Measurements from ENCODE around the gene TASP1.

Gene TASP1, protein sequence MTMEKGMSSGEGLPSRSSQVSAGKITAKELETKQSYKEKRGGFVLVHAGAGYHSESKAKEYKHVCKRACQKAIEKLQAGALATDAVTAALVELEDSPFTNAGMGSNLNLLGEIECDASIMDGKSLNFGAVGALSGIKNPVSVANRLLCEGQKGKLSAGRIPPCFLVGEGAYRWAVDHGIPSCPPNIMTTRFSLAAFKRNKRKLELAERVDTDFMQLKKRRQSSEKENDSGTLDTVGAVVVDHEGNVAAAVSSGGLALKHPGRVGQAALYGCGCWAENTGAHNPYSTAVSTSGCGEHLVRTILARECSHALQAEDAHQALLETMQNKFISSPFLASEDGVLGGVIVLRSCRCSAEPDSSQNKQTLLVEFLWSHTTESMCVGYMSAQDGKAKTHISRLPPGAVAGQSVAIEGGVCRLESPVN

DNA sequence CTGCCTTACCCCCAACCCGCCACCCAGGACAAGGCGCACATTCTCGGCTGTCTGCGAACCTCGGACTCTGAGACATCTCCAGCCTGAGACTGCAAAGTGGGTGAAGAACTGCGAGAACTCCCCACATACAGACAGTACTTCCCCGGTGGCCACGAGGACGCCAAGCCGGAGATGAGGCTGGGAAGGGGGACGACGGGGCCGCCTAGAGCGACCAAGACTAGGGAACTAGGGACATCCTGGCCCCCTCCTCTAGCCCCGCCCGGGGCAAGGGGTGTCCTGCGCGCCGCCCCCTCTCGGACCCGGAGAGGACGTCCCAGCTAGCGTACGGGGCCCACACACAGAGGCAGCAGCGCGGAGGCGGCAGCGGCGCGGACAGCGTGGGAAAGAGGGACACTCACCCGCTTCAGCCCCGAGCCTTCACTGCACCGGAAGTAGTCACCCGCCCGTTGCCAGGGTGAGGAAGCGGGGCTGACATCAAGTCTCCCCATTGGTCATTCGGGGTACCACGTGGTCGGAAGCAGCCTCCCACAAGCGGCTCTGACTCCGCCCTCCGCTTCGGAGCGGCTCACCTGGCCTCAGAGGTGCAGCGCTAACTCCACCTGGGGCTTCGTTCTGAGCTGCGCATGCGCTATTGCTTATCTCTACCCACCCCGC lies at the start of gene TASP1:
Gene TASP1, minus strand, starts transcription at position 437 of the 654 bp plus-strand sequence. CDS start 8,854 bp downstream, outside the sequence.
- peak; percentile 100 for DNase-seq

DNA sequence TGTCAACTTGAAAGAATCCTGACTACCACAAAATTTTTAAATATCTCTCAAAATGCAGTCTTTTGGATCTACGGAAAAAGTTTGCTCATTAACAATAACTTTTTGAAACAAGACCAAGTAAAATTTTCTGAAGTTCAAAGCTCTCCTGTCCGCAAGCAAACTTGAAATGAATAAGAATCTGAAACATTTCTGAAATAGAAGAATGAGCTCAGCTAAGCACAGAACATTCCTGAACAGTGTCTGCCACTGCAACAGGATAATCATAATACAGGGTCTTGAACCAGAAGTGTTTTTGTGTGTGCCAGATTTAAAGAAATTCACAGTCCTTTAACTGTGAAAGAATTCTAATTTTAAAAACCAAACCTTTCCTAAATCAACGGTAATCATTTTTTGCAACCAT lies 49.1 kb upstream of the TASP1 start:
- no peak for DNase-seq

DNA sequence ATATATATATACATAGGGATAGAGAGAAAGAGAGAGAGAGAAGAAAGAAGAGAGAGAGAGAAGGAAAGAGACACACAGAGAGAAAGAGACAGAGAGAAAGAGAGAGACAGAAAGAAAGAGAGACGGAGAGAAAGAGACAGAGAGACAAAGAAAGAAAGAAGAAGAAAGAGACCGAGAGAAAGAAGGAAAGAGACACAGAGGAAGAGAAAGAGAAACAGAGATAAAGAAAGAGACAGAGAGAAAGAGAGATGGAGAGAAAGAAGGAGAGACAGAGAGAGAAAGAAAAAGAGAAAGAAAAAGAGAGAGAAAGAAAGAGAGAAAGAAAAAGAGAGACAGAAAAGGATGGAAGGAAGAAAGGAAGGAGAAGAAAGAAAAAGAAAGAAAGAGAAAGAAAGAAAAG lies 46.9 kb upstream of the TASP1 start:
- no peak for DNase-seq

DNA sequence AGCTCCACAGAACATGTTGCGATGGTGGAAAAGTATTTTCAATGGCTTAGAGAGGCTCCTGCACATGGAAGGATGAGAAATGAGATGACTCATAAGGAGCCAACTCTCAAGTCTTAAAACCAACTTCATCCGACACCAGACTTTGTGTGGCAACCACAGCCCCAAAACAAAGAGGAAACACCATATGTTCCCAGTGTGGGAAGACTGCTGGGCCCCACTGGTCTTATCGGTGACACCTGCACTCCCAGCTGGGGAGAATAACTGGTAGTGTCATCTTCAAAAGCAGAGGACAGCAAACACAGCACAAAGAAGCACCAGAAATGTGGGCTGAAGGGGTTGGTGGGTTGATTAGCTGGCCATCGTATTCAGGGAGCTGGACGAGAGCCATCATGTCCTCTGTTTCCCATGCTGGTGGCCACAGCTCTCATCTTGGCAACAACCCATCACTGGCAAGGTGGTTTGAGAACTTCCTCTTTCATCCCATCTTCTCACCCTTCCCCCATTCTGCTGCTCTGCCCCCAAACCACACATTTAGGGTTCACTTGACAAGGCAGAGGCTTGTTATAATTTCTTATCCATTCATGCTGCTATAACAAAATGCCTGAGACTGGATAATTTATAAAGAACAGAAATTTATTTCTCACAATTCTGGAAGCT lies 46.0 kb upstream of the TASP1 start:
- DNase-seq, result no peak

DNA sequence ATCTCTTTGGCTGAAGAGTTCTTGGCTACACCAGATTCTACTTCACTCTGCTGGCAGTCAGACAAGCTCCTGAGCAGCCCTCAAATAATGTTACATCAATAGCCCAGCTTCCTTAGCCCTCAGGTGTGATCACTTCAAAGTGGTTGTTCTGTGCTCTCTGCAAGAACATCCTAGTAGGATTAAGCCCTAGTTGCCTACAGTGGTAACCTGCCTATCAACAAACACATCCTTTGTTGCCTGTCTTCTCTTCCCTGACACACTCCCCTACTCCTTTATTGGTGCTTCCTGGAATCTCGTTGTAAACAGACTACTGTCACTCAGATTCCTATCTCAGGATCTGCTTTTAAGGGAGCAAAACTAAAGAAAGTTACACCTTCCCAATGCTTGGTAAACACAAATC lies 45.1 kb upstream of the TASP1 start:
- DNase-seq, result peak; percentile 22

DNA sequence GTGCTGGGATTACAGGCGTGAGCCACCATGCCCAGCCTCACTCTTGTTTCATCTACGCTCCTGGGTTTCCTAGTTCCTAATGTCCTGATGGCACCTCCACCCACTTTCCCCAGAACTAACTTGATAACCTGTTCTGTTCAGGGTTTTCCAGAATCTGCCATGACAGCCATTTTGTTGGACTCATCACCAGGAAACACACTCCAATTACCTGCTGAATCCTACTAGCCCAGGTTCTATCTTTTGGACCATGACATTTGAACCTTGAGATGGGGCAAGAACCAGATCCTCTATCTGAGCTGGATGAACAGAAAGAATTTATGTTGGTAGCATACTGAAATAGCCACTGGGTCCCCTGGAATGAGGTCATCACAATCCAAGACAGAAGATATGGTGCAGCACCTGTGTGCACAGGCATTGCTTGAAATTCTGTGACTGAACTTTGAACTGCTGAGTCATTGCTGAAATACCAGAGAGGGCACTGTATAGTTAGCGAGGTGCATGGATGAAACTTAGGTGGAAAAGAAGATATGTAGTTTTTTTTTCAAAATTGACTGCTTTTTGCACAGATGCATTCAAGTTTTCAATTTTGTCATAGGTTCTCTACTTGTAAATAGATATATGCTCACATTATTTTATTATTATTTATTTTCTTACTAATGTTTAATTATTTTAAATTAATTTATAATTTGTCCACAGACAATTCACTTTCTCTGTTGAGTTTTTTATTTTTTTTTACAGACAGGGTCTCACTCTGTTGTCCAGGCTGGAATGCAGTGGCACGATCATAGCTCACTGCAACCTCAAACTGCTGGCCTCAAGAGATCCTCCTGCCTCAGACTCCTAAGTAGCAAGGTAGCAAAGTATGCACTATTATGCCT lies 42.8 kb upstream of the TASP1 start:
- peak; percentile 15 for DNase-seq

DNA sequence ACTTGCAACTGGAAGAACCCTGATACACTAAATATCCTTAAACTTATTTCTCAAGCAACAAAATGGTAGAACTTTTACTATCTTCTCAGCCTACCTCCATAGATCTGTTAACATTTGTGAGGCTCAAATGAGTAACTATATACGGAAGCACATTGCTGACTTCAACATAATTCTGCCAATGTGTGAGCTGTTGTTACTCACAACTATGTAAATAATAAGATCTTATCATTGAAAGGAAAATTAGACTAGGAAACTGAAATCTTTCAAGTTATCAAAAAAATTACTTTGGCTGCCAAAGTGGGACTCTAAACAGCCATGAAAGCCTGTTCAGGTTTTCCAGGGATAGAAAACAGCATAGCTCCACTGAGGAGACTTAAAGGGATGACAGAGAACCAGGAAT lies 40.2 kb upstream of the TASP1 start:
- DNase-seq, result no peak

DNA sequence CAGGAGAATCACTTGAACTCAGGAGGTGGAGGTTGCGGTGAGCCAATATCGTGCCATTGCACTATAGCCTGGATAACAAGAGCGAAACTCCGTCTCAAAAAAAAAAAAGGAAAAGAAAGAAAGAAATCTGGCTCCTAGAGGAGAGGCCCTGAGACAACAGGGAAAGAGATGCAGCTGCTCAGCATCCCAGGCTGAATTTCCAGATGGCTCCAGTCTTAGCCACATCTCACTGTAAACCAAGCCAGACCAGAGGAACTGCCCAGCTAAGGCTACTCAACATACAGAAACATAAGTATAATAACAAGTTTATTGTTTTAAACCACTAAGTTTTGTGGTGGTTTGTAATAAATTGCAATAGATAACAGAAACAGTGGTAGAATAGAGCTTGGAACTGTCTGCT lies 38.5 kb upstream of the TASP1 start:
- no peak for DNase-seq

DNA sequence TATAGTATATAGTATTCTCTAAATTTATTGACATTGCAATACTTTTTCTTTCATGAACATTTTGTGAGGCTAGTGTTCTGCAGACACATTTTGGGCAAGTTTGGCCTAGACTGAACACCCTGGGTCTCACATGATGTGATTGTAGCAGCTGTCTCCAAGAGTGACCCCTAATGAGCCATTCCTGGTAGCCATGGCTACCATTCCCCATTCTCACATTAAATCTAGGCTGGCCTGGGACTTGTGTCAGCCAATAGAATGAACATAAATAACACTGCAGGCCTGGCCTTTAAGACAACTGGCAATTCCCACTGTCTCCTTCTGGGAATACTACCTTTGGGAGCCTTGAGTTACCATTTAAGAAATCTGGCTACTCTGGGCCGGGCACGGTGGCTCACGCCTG lies 38.0 kb upstream of the TASP1 start:
- peak; percentile 9 for DNase-seq

DNA sequence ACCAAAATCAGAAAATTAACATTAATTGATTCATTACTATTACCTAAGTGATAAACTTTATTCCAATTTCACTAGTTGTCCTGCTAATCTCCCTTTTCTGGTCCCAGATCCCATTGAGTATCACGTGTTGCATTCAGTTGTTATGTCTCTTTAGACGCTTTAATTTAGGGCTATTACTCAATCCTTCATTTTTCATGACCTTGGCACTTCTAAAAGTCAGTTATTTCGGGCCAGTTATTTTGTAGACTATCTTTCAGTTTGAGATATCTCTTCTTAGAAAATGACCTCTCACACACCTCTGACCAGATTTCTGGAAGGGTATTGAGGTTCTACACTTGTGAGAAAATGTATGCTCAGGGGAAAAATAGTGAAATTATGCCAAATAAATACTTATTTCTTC lies 34.0 kb upstream of the TASP1 start:
- no peak for DNase-seq

DNA sequence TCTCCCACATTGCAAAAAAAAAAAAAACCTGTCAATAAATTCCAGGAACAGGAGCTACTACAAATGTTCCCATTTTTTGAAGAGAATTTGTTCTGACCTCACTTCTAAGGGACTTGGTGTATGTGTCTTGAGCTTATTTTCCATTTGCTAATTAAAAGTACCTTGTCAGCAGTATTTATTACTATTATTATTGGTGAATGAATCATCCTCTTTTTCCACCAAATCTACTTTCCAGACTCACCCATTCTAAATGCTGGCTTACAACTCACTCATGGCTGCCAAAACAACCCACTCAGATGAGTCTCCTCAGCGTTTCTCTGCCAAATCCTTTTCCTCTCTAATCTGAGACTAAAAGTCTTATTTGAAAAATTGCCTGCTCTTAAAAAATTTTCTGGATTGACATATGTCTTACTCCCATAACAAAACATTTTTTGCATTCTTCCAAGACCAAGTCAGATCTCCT lies 33.2 kb upstream of the TASP1 start:
- no peak for DNase-seq

DNA sequence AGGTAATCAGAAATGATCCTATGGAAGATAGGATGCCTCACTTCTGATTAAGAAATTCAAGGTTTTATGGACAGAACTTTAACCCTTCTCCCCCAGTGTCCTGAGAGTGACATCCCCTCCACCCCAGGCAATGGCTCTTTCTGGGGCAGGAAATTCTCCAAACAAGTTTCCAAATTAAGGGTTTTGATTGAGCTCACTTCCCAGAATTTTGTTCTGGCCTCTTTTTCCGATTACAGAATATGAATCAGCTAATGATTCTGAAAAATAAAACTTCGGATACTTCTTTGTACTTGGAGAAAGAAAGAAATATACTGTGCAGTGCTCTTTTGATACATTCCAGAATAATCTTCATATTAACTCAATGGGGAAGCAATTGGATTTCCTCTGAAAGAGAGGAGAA lies 32.8 kb upstream of the TASP1 start:
- DNase-seq, result no peak

DNA sequence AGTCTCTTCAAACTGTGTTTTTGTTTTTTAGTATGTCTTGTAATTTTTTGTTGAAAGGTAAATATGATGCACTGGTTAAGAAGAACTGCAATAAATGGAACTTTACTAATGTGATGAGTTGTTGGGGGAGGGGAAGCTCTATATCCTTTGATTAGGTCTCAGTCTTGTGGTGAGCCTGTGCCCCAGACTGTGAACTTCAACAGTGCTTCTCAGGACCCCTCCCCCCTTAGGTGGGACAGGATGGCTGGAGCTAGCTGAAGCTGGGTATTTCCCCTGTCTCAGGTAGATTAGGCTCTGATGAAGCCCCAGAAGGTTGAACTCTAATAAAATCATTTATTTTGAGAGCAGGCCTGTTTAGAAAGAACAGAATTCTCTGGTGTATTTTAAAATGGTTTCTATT lies 31.4 kb upstream of the TASP1 start:
- no peak for DNase-seq

DNA sequence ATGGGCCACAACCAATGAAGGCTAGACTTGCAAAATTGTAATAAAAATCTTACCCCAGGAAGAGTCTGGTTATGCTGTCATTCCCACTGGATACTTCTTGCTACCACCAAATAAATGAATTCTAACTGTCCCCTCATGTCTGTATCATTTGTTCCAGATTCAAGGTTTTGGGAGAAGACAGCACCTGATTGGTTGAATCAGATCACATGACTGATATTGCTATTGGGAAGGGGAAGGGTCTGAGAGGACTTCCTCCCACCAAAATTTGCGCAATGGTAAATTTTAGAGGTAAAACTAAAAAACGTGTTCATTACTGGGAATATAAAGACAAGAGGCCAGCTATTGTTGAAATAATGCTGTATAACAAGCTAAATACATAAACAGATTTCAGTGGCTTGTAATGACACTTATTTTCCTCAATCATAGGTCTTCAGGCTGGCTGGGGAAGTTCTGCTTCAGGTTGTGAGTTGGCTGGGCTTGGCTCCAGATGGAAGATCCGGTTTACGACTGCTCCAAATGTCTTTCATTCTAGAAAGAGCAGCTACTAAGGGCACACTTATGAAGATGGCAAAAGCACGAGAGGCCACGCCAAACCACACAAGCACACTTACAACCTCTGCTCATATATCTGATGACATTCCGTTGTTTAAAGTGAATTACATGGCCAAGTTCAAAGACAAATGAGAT lies 27.1 kb upstream of the TASP1 start:
- DNase-seq, result no peak

DNA sequence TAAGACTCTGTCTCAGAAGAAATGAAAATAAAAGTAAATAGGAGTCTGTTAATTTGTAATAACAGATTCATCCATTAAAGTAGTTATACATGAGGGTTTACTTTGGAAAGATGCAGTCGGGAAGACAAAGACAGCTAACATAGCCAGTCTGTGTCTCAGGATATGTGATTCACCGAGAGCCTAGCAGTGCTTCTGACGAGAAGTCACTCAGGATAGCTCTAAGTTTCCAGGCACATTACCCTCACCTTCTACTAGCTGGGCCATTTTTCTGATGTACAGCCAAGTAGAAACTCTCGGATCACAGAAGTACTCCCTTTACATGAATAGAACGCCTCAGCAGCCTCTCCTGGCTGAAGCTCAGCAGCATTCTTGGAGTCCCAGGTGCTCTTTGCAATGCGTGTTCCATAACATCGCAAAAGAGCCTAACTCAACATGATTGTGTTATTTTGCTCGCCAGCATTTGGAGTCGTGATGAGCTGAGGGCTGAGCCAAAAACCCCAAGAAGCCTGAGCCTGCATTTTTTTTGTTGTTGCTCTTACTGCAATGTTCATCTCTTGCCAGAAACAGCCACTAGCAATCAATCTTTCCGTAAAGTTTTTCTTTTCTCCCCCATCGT lies 22.4 kb upstream of the TASP1 start:
- DNase-seq, result no peak

DNA sequence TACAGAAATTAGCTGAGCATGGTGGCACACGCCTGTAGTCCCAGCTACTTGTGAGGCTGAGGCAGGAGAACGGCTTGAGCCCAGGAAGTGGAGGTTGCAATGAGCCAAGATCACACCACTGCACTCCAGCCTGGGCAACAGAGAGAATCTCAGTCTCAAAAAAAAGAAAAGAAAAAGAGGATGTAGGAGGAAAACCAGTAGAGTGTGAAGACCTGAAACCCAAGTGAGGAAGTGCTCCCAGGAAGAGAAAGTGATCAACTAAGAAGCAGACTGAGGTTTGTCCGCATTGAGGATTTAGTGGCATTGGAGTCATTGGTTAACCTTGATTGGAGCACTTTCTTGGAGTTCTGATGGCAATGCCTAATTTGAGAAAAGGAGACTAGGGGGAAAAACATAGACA lies 20.6 kb upstream of the TASP1 start:
- no peak for DNase-seq

DNA sequence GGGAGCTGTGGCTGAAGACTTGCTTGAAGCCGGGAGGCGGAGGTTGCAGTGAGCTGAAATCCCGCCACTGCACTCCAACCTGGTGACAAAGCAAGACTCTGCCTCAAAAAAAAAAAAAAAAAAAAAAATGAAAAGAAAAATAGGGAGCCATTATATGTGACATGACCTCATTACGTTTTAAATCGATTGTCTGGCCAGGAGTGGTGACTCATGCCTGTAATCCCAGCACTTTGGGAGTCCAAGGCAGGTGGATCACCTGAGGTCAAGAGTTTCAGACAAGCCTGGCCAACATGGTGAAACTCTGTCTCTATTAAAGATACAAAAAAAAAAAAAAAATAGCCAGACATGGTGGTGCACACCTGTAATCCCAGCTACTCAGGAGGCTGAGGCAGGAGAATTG lies 19.3 kb upstream of the TASP1 start:
- DNase-seq, result peak; percentile 19

DNA sequence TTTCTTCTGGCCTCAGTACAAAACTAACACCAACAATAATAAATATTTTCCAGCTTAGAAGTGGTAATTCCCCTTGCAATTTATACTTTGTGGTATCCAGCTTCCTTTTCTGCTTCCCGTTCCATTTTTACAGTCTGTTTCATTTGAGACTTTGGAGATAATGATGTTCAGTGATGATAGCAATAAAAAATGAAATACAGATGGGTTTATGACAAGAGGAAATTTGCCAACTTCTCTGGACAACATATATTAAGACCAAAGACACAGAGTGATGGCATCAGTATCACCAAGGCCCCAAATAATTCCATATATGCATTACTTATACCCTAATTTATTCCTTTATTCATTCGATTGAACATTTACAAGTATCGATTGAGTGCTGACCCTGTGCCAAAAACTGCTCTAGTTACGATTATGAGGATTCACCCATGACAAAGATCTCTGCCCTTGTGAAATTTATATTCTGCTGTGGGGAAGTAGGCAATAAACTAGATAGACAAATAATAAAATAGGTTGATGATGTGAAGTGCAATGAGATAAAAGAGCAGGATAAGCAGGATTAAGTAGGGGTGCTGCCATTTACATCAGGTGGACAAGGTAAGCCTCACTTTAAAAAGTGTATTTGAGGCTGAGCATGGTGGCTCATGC lies 18.1 kb upstream of the TASP1 start:
- DNase-seq, result no peak

DNA sequence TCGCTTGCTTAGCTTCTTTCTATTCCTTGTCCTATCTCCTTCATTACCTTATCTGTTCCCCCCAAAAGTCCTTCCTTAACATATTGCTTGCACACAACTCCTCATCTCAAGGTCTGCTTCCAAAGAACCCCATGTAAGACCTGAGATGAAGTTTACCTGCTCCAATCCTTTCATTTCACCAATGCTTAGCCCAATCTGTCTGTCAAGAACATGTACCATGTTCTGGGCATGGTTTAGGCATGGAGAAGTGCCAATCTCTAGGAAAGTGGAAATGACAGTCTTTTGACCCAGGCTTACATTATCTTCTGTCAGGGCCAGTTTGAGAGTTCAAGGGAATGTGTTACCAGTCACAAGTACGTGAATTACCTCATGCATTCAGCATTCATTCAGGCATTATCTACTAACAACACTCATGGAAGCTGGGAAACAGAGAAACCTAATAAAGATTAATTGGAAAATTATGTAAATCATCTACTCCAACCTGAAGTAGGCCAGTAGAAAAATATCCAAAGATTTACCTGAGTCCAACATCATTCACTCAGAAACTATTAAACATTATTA lies 15.8 kb upstream of the TASP1 start:
- DNase-seq, result no peak

DNA sequence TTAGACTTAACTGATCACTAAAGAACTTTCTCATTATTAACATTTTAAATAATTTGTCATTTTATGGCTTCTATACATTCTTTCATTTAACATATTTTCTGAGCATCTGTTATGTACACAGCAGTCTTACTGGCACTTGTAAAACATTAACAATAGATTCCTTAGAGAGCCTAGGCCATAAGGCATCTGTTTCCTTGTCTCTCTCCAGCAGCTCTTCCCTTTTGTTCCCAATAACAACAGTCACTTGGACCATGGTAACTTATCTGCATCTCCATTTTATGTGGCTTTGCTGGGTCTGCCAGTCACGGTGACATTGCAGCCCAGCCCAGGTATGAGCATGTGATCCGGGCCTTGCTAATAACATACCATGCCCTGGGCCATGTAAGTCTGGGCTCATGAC lies 11.7 kb upstream of the TASP1 start:
- DNase-seq, result peak; percentile 33
